Coronary artery (tissue), 2 donors: ENCODE results near the gene ACSM2B.
"Not testable (repeated sequence)": the region's sequence is repeated elsewhere in the genome, so short reads cannot be mapped to it uniquely, and the experiment has no call there.

Experiments
- DNase-seq: peaks from one replicate; pipeline ENCODE4 v3.0.0-alpha.2; 2017; ENCODE audit warnings: low spot score
- H3K27ac ChIP-seq, 2 donors: fragments of 200-600 bp; sonication (generic); one replicate each; pipeline ENCODE4 v1.5.1; 2016 to 2019
- H3K4me3 ChIP-seq: fragments of 200-600 bp; sonication (generic); 2 replicates; pipeline ENCODE4 v1.5.1; 2016; ENCODE audit warnings: mild to moderate bottlenecking, moderate library complexity
- CTCF ChIP-seq: fragments of 200-600 bp; sonication (generic); IDR thresholded peaks from one replicate; pipeline ENCODE4 v1.5.1; 2019; ENCODE audit warnings: antibody characterized with exemption

ACSM2B gene

GRCh38 chr16:20538181-20538580, 38.0 kb downstream of the ACSM2B start:
- no peak for DNase-seq
- no peak for TF ChIP-seq CTCF
- Histone ChIP-seq H3K4me3 (no peak overlapping the region), H3K27ac (no peak overlapping the region)

- H3K27ac ChIP-seq, DNase-seq, H3K4me3 ChIP-seq: not testable (repeated sequence)
Observed at GRCh38 chr16:20536669-20537068, 39.5 kb downstream of the ACSM2B start.

GRCh38 chr16:20532284-20532792, 43.8 kb downstream of the ACSM2B start:
- H3K4me3 ChIP-seq, DNase-seq: not testable (repeated sequence)

DNA sequence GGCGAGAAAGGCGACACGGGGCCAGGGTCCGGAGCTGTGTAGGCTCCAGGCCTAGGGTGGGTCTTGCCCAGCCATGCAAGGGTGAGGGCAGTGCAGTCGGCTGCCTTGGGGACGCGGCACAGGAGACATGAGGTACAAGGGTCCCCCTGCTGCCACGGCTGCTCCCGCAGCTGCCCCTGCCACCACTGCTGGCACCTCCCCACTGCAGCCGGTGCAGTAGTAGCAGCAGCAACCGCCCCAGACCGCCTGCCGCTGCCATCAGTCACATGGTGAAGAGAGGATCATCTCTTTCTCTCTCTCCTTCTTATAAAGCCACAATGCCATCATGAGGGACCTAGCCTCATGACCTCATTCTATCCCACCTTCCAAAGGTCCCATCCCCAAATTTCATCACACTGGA, 44.4 kb downstream of the ACSM2B start:
- not testable (repeated sequence) for DNase-seq, H3K4me3 ChIP-seq, H3K27ac ChIP-seq

More at GRCh38 chr16:20532284-20532792, 43.8 kb downstream of the ACSM2B start:
- not testable (repeated sequence) for H3K27ac ChIP-seq

GRCh38 chr16:20520103-20520502, 56.1 kb downstream of the ACSM2B start:
- TF ChIP-seq CTCF = no peak
- no peak overlapping the region for H3K27ac ChIP-seq
- DNase-seq = no peak
- H3K4me3 ChIP-seq = no peak overlapping the region

GRCh38 chr16:20519231-20519630, 56.9 kb downstream of the ACSM2B start:
- DNase-seq = no peak
- no peak overlapping the region for H3K4me3 ChIP-seq
- TF ChIP-seq CTCF = no peak
- no peak overlapping the region for H3K27ac ChIP-seq

DNA sequence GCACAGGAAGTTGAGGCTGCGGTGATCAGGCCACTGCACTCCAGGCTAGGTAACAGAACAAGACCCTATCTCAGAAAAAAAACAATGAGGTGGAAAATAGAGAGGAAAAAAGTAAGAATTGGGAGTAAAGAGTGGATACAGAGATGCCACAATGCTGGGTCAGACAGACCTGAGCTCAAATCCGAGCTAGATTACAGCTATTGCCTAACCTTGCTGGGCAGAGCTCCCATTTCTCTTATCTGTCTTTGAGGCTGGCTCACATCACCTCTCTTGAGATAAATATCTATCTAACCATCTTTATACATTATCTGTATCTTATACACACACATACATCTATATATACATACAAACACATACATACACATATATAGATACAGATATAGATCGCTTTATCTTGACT, 59.0 kb downstream of the ACSM2B start:
- H3K27ac ChIP-seq = no peak overlapping the region
- H3K4me3 ChIP-seq = no peak overlapping the region
- no peak for DNase-seq
- TF ChIP-seq CTCF = no peak

DNA sequence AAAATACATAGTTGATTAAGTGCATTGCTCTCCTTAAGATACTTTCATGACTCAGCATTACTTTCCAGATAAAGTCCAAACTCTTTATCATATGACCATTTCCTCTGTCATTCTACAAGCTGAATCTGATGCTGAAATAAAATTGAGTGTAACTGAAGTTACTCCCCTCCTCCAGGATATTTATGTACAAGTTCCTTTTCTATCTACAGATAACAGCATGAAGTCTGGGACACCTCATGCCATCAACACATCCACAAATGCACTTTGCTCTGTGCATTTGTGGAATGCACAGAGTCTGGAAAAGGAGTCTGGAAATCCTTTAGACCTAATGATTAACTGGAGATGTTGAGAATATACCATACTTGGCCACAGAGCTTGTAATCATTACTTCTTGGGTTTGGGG, 60.5 kb downstream of the ACSM2B start:
- no peak overlapping the region for H3K27ac ChIP-seq
- no peak overlapping the region for H3K4me3 ChIP-seq
- TF ChIP-seq CTCF = no peak
- DNase-seq = no peak

GRCh38 chr16:20510323-20510722, 65.8 kb downstream of the ACSM2B start:
- TF ChIP-seq CTCF = no peak
- Histone ChIP-seq H3K4me3 (no peak overlapping the region), H3K27ac (no peak overlapping the region)
- no peak for DNase-seq
